GM19372 (cell line): ENCODE results near the gene PHF24.
"Not testable (repeated sequence)": the region's sequence is repeated elsewhere in the genome, so short reads cannot be mapped to it uniquely, and the experiment has no call there.

Source experiments
- ATAC-seq: cut with Tn5 transposase; IDR thresholded peaks from one replicate; pipeline ENCODE4 v1.9.1; 2021; ENCODE audit warnings: mild to moderate bottlenecking, low read depth, moderate library complexity; ENCODE audit not compliant: unreplicated experiment

The PHF24 gene

GRCh38 chr9:34996181-34996904, 38.3 kb downstream of the PHF24 start:
- ATAC-seq: no peak

GRCh38 chr9:34996905-34997279, 38.8 kb downstream of the PHF24 start:
- ATAC-seq: no peak

GRCh38 chr9:34997379-34997781, 39.3 kb downstream of the PHF24 start:
- ATAC-seq: no peak

GRCh38 chr9:34998266-34998665, 40.2 kb downstream of the PHF24 start:
- no peak for ATAC-seq

- no peak for ATAC-seq
Observed at GRCh38 chr9:34999576-34999975, 41.5 kb downstream of the PHF24 start.

GRCh38 chr9:35000535-35001284, 42.6 kb downstream of the PHF24 start:
- no peak for ATAC-seq

GRCh38 chr9:35001285-35001677, 43.2 kb downstream of the PHF24 start:
- ATAC-seq: no peak

- ATAC-seq: no peak
Observed at GRCh38 chr9:35001803-35002502, 43.9 kb downstream of the PHF24 start.

- no peak for ATAC-seq
Observed at GRCh38 chr9:35002623-35003022, 44.5 kb downstream of the PHF24 start.

GRCh38 chr9:35004299-35004698, 46.2 kb downstream of the PHF24 start:
- not testable (repeated sequence) for ATAC-seq

- ATAC-seq: no peak
Observed at GRCh38 chr9:35010351-35010958, 52.4 kb downstream of the PHF24 start.

GRCh38 chr9:35014517-35014916, 56.4 kb downstream of the PHF24 start:
- no peak for ATAC-seq

- ATAC-seq: not testable (repeated sequence)
Observed at GRCh38 chr9:35023443-35023842, 65.4 kb downstream of the PHF24 start.

- no peak for ATAC-seq
Observed at GRCh38 chr9:35026671-35027070, 68.6 kb downstream of the PHF24 start.

GRCh38 chr9:35027374-35027773, 69.3 kb downstream of the PHF24 start:
- no peak for ATAC-seq

GRCh38 chr9:35027860-35028259, 69.8 kb downstream of the PHF24 start:
- ATAC-seq: no peak

GRCh38 chr9:35028341-35028740, 70.3 kb downstream of the PHF24 start:
- no peak for ATAC-seq

- no peak for ATAC-seq
Observed at GRCh38 chr9:35029241-35029640, 71.2 kb downstream of the PHF24 start.

- no peak for ATAC-seq
Observed at GRCh38 chr9:35029852-35030251, 71.8 kb downstream of the PHF24 start.
